Measurements from ENCODE around the gene TAS2R50.
"Not testable (repeated sequence)": the region's sequence is repeated elsewhere in the genome, so short reads cannot be mapped to it uniquely, and the experiment has no call there.

Gene TAS2R50

GRCh38 chr12:10986812-10987211, at the start of gene TAS2R50:
TSS of gene TAS2R50 (minus strand) at chr12:10986912. CDS start at chr12:10986860, 52 bp downstream.
- no peak for FAIRE-seq

GRCh38 chr12:11033959-11034358, 47.2 kb upstream of the TAS2R50 start:
- FAIRE-seq = not testable (repeated sequence)

GRCh38 chr12:11031307-11031706, 44.6 kb upstream of the TAS2R50 start, which contains the start of gene TAS2R31:
TSS of gene TAS2R31 (minus strand) at chr12:11031407. CDS start at chr12:11031335, 72 bp downstream.
- FAIRE-seq = no peak

GRCh38 chr12:11026118-11026517, 39.4 kb upstream of the TAS2R50 start:
- FAIRE-seq = no peak

GRCh38 chr12:11023387-11023786, 36.7 kb upstream of the TAS2R50 start:
- no peak for FAIRE-seq

- FAIRE-seq = no peak
Observed at GRCh38 chr12:11022520-11022919, 35.8 kb upstream of the TAS2R50 start, which contains the start of gene TAS2R19. TSS of gene TAS2R19 (minus strand) at chr12:11022620. CDS start at chr12:11022571, 49 bp downstream.

- no peak for FAIRE-seq
Observed at GRCh38 chr12:11016937-11017336, 30.2 kb upstream of the TAS2R50 start.

GRCh38 chr12:11015775-11016430, 29.2 kb upstream of the TAS2R50 start:
- no peak for FAIRE-seq

GRCh38 chr12:11014234-11014633, 27.5 kb upstream of the TAS2R50 start:
- FAIRE-seq = no peak

- FAIRE-seq = no peak
Observed at GRCh38 chr12:11007608-11008007, 20.9 kb upstream of the TAS2R50 start.

- FAIRE-seq = no peak
Observed at GRCh38 chr12:10998204-10998603, 11.5 kb upstream of the TAS2R50 start, which contains the start of gene TAS2R20. TSS of gene TAS2R20 (minus strand) at chr12:10998304. CDS start at chr12:10997875, 429 bp downstream.

- no peak for FAIRE-seq
Observed at GRCh38 chr12:10994307-10994706, 7.6 kb upstream of the TAS2R50 start.

GRCh38 chr12:10989107-10989506, 2.4 kb upstream of the TAS2R50 start:
- no peak for FAIRE-seq

GRCh38 chr12:10982244-10982643, 4.5 kb downstream of the TAS2R50 start:
- no peak for FAIRE-seq

GRCh38 chr12:10974965-10975364, 11.7 kb downstream of the TAS2R50 start:
- no peak for FAIRE-seq

- FAIRE-seq = no peak
Observed at GRCh38 chr12:10968765-10969456, 17.8 kb downstream of the TAS2R50 start.

- peak; percentile 93 for FAIRE-seq
Observed at GRCh38 chr12:10967409-10967808, 19.3 kb downstream of the TAS2R50 start.

GRCh38 chr12:10966314-10966713, 20.4 kb downstream of the TAS2R50 start:
- no peak for FAIRE-seq

- no peak for FAIRE-seq
Observed at GRCh38 chr12:10965476-10965875, 21.2 kb downstream of the TAS2R50 start.

GRCh38 chr12:10960211-10960610, 26.5 kb downstream of the TAS2R50 start:
- no peak for FAIRE-seq

- FAIRE-seq = no peak
Observed at GRCh38 chr12:10959804-10960203, 26.9 kb downstream of the TAS2R50 start.

- FAIRE-seq = no peak
Observed at GRCh38 chr12:10957741-10958140, 29.0 kb downstream of the TAS2R50 start.

- FAIRE-seq = no peak
Observed at GRCh38 chr12:10956085-10956484, 30.6 kb downstream of the TAS2R50 start.

GRCh38 chr12:10952645-10953044, 34.1 kb downstream of the TAS2R50 start:
- FAIRE-seq = no peak
